ENCODE measurements around the gene GTF2F2.

- TF ChIP-seq LEF1 (IDR thresholded peaks at IDR 0.05; ENCODE audit: borderline replicate concordance) (no peak), TARDBP (IDR thresholded peaks at IDR 0.05) (no peak), ELF4 (IDR thresholded peaks at IDR 0.05) (no peak), SUZ12 (IDR thresholded peaks at IDR 0.05) (no peak), SP1 (IDR thresholded peaks at IDR 0.05) (no peak), BHLHE40 (IDR thresholded peaks at IDR 0.05; ENCODE audit: borderline replicate concordance) (no peak), FOXA1 (IDR thresholded peaks at IDR 0.05) (no peak)
- TF ChIP-seq, protein P1, sequence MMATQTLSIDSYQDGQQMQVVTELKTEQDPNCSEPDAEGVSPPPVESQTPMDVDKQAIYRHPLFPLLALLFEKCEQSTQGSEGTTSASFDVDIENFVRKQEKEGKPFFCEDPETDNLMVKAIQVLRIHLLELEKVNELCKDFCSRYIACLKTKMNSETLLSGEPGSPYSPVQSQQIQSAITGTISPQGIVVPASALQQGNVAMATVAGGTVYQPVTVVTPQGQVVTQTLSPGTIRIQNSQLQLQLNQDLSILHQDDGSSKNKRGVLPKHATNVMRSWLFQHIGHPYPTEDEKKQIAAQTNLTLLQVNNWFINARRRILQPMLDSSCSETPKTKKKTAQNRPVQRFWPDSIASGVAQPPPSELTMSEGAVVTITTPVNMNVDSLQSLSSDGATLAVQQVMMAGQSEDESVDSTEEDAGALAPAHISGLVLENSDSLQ (IDR thresholded peaks at IDR 0.05) = no peak
Observed at GRCh38 chr13:45300190-45300985, 180.1 kb downstream of the GTF2F2 start.

Data from HEK293T (cell line).